DOHH2 (cell line): ENCODE measurements around the gene C1orf216.

ENCODE experiments used
- CTCF ChIP-seq: fragments of 200-600 bp; sonication (generic); IDR thresholded peaks from one replicate; pipeline ENCODE4 v1.5.1; 2014; ENCODE audit warnings: antibody characterized with exemption, mild to moderate bottlenecking, low read depth, low read length; ENCODE audit not compliant: poor library complexity, severe bottlenecking
- EZH2phosphoT487 ChIP-seq: fragments of 200-600 bp; sonication (generic); IDR thresholded peaks from 2 replicates; pipeline ENCODE4 v1.6.1; 2017; ENCODE audit warnings: borderline replicate concordance, mild to moderate bottlenecking, antibody characterized with exemption, low read length, moderate library complexity, mixed read lengths

DNA sequence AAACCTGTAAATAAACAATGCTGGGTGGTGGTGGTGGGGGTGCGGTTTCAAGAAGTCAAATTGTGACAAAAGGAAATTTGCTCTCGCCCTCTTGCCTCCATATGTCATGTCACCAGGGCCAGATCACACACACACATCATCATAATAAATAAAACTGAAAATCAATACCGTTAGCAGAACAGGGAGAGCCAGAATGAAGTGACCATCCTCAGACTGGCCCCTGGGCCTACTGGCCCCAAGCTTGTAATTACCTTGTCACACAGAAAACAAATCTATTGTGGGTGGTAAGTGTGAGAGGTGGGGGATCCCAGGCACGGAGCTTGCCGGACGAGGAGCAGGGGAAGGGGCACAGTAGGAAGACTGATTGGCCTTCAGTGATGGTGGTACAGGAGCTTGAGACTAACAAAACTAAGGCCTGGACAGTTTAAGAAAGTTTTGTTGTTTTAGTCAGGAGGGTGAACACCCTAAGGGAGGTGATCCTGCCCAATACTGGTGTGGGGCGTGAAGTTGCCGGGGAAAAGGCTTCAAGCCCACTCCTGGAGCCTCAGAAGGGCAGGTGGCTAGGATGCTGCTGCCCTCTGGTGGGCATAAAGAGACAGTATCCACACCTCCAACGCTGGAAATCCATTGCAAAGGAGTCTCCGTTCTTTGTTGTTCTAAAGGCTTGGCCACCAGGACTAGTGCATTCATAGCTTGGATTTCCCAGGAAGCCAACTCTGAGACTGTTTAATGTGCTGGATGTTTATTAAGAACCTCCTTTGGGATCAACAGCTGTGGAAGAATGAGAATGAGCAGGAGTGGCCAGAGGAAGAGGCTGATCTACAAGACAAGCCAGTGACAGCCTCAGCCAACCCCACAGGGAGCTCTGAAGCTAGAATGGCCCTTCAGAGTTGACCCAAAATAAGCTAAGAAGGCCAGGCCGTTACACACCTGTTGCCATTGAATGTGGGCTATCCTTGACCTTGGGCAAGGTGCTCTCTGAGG lies 8.1 kb upstream of the C1orf216 start:
- TF ChIP-seq CTCF (peak; percentile 87), EZH2phosphoT487 (no peak)
